Measurements from ENCODE around the gene MGLL.

DNA sequence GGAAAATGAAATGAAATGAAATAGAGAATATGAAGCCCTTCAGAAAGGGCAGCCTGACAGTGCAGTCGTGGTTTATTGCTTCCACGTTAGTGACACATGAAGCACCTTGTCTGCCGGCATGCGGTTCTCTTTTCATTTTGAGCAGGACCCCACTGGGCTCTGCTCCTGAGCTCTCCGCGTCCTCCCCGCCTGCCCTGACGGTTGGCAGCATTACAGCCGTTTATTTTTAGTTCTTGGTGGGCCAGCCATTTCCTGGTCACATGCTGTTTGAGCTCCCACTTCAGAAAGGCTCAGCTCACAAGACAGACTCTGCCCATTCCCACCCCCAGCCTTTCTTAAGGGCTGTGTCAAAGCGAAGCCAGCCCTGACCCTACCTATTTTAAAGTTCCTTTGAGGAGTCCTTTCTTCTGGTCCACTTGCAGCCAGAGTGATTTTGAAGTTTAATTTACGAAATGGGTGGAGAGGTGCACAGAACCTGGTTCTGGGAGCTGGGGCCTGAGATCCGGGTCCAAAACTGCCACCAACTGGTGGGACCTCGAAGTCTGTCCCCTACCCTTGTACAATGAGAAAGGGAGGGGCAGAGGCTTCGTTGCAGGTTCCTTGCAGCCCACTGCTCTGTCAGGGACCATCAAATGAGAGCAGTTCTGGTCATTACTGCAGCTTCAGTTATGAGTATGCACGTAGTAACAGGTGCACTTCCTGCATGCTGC is 60.1 kb downstream of the MGLL start:
- TF ChIP-seq, protein P1, sequence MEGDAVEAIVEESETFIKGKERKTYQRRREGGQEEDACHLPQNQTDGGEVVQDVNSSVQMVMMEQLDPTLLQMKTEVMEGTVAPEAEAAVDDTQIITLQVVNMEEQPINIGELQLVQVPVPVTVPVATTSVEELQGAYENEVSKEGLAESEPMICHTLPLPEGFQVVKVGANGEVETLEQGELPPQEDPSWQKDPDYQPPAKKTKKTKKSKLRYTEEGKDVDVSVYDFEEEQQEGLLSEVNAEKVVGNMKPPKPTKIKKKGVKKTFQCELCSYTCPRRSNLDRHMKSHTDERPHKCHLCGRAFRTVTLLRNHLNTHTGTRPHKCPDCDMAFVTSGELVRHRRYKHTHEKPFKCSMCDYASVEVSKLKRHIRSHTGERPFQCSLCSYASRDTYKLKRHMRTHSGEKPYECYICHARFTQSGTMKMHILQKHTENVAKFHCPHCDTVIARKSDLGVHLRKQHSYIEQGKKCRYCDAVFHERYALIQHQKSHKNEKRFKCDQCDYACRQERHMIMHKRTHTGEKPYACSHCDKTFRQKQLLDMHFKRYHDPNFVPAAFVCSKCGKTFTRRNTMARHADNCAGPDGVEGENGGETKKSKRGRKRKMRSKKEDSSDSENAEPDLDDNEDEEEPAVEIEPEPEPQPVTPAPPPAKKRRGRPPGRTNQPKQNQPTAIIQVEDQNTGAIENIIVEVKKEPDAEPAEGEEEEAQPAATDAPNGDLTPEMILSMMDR (IDR thresholded peaks at IDR 0.05; ENCODE audit: low read length) = no peak
- no peak for TF ChIP-seq EZH2 (IDR thresholded peaks at IDR 0.05; ENCODE audit: borderline replicate concordance, low read length)

Data from OCI-LY1 (cell line).